Stimulated activated effector memory CD8-positive, alpha-beta T cell treated with anti-CD3 and anti-CD28 coated beads, Interleukin-12 subunit alpha, Interleukin-12 subunit beta, amount 100 ng/mL, for 72 hours (primary cell): ENCODE measurements around the gene CAP2.

Experiments used
- ATAC-seq: fragments of 150-1000 bp; cut with Tn5 transposase; 2 replicates; pipeline ENCODE4 v1.10.0; 2021
- DNase-seq, 2 donors: peaks; one replicate each; pipeline ENCODE4 v3.0.0; 2021 to 2022; ENCODE audit warnings: low spot score in 2 of 2
- H3K27ac Mint-ChIP-seq: one replicate; pipeline ENCODE4 v1.8.0; 2022; ENCODE audit warnings: mild to moderate bottlenecking, mixed read lengths
- H3K36me3 Mint-ChIP-seq: one replicate; pipeline ENCODE4 v1.8.0; 2022; ENCODE audit warnings: mild to moderate bottlenecking, mixed read lengths
- H3K4me1 Mint-ChIP-seq: one replicate; pipeline ENCODE4 v1.8.0; 2022; ENCODE audit warnings: mixed read lengths
- H3K4me3 Mint-ChIP-seq: one replicate; pipeline ENCODE4 v1.8.0; 2022; ENCODE audit warnings: mild to moderate bottlenecking, mixed read lengths
- H3K9me3 Mint-ChIP-seq: one replicate; pipeline ENCODE4 v1.8.0; 2022; ENCODE audit warnings: mixed read lengths

CAP2 gene

DNA sequence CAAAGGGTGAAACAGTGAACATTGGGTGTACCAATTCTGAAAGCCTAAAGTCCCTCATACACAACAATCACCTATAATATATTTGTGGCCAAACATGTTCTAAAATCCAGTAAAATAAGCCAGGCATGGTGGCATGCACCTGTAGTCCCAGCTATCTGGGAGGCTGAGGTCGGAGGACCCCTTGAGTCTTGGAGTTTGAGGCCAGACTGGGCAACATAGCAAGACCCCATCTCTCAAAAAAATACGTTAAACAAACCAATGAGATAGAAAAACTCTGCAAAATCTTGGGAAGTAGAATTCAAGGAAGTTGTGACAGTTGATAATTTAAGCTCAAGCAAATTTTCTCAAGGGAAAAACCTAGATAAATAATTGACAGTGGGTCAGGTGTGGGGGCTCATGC, 92.6 kb downstream of the CAP2 start:
- Mint-ChIP-seq H3K4me1 (no peaks in the 10 kb centered on the region), H3K4me3 (no peak overlapping the region), H3K36me3 (no peaks in the 10 kb centered on the region)

DNA sequence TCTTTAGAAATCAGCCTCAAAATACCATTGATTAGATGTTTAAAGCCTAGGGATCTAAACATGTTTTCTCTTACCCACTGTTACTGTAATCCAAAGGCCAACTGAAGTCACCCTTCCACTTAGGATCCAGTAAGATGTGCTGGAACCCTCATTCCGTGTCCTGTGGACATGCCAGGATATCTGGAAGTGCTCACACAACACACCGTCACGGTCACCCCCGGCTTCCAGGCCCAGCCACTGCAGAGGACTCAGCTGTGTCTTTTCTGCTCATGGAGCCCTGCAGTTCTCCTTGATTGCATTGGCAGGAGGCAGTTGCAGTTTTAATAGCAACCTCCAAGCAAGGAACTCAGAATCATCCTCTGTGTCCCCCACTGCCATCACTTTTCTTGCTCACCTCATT, 93.3 kb downstream of the CAP2 start:
- H3K27ac Mint-ChIP-seq, result no peak overlapping the region
- DNase-seq, result no peak
- no peak for ATAC-seq
- no peaks in the 10 kb centered on the region for H3K4me1 Mint-ChIP-seq
- H3K36me3 Mint-ChIP-seq, result no peaks in the 10 kb centered on the region
- no peak overlapping the region for H3K4me3 Mint-ChIP-seq
- H3K9me3 Mint-ChIP-seq, result no peaks in the 10 kb centered on the region

More for the DNA sequence above, 92.6 kb downstream of the CAP2 start:
- ATAC-seq, result no peak
- Mint-ChIP-seq H3K9me3 (no peaks in the 10 kb centered on the region), H3K27ac (no peak overlapping the region)
- DNase-seq, result no peak

DNA sequence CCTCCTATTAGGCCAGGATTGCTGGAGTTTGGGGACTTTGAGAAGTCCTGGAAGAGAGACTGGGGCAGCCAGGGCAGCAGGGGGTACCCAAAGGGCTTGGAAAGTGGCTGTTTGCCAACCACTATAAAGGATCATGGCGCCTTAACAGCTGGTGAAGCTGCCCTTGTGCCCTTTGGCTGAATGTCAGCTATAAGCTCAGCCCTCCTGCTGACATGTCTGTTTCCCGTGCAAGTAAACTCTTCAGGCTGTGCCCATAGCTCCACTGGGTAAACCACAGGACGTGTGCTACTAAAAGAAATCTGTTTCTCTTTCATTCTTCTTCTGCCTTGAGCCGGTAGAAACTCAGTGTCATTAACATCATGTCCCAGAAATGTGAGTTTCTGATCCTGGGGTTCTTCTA, 97.3 kb downstream of the CAP2 start:
- ATAC-seq (no peak), DNase-seq (no peak)
- H3K4me1 Mint-ChIP-seq, result no peaks in the 10 kb centered on the region
- no peaks in the 10 kb centered on the region for H3K36me3 Mint-ChIP-seq
- H3K4me3 Mint-ChIP-seq, result no peak overlapping the region
- H3K27ac Mint-ChIP-seq, result no peak overlapping the region
- H3K9me3 Mint-ChIP-seq, result no peaks in the 10 kb centered on the region

DNA sequence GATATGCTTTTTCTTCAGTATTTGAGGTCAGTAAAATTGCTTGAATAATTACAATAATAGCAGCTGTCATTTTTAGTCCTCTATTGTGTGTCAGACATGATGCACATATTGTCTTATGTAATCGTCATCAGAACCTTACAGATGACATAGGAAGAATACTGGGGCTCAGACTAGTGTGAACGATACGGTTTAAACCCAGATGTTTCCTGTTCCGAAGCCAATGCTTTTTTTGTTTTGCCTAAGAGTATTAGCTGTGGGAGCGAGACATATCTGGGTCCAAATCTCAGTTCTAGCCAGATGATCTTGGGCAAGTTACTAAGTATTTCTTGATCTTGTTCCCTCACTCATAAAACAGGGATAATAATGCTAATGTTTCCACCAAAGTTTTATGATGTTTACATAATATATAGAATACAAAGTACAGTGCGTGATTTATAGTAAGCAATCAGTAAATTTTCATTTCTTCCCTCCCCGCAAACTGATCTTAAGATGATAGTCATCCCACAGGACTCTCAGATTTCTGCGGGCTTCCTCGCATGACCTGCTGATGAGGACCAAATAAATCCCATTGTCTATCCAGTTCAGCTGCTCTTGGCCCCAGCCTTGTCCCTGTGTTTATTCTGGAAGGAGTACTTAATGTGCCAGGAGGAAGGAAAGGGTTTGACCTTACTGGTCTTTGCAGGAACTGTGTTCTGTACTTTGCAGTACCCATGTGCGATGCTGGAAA, 98.2 kb downstream of the CAP2 start:
- no peaks in the 10 kb centered on the region for H3K4me1 Mint-ChIP-seq
- H3K27ac Mint-ChIP-seq, result no peak overlapping the region
- ATAC-seq (no peak), DNase-seq (no peak)
- no peaks in the 10 kb centered on the region for H3K9me3 Mint-ChIP-seq
- no peaks in the 10 kb centered on the region for H3K36me3 Mint-ChIP-seq
- H3K4me3 Mint-ChIP-seq, result no peak overlapping the region

- no peak overlapping the region for H3K27ac Mint-ChIP-seq
- ATAC-seq (no peak), DNase-seq (no peak)
- H3K9me3 Mint-ChIP-seq, result no peaks in the 10 kb centered on the region
- no peaks in the 10 kb centered on the region for H3K36me3 Mint-ChIP-seq
- H3K4me3 Mint-ChIP-seq, result no peak overlapping the region
- H3K4me1 Mint-ChIP-seq, result no peaks in the 10 kb centered on the region
Measured at GRCh38 chr6:17492350-17492749, 99.0 kb downstream of the CAP2 start.

DNA sequence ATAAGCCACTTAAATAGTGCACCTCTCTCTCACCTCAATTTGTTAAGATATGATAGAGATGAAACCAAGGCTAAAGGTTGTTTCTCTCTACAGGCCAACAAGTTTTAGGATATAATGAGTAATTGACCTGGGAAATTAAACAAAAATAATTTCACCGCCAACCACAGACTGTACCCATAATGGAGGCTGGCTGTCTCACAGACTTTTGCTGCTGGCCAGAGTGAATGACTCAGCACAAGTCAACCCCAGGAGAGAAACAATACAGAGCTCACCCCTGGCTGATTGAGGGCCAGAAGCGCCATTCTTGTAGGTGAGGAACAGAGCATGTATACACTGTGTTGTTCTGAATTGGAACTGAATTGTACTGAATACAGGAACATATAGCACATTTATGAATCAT, 99.9 kb downstream of the CAP2 start:
- peak; percentile 24 for ATAC-seq
- no peak for DNase-seq

GRCh38 chr6:17494177-17494576, 100.8 kb downstream of the CAP2 start:
- no peaks in the 10 kb centered on the region for H3K9me3 Mint-ChIP-seq
- no peaks in the 10 kb centered on the region for H3K4me1 Mint-ChIP-seq

More for the DNA sequence above, 99.9 kb downstream of the CAP2 start:
- Mint-ChIP-seq H3K9me3 (no peaks in the 10 kb centered on the region), H3K36me3 (no peaks in the 10 kb centered on the region), H3K4me1 (no peaks in the 10 kb centered on the region), H3K4me3 (no peak overlapping the region), H3K27ac (no peak overlapping the region)

DNA sequence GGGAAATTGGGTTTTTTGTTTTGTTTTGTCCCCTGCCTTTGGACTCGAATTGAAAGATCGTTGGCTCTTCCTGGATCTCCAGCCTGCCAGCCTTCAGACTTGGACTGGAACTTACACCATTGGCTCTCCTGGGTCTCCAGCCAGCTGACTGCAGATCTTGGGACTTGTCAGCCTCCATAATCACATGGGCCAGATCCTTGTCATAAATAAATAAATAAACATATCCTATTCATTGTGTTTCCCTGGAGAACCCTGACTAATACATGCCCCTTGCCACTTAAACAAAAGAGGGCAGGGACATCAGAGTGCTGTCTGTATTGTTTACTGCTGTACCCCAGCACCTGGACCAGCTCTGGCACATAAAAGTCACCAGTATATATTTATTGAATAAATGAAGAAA, 101.5 kb downstream of the CAP2 start:
- H3K36me3 Mint-ChIP-seq, result no peaks in the 10 kb centered on the region
- DNase-seq (no peak), ATAC-seq (no peak)
- no peaks in the 10 kb centered on the region for H3K4me1 Mint-ChIP-seq
- H3K27ac Mint-ChIP-seq, result no peak overlapping the region
- H3K9me3 Mint-ChIP-seq, result no peaks in the 10 kb centered on the region
- H3K4me3 Mint-ChIP-seq, result no peak overlapping the region

More at GRCh38 chr6:17494177-17494576, 100.8 kb downstream of the CAP2 start:
- ATAC-seq, result no peak
- Mint-ChIP-seq H3K27ac (no peak overlapping the region), H3K36me3 (no peaks in the 10 kb centered on the region), H3K4me3 (no peak overlapping the region)
- DNase-seq, result no peak

GRCh38 chr6:17497535-17498095, 104.2 kb downstream of the CAP2 start:
- ATAC-seq, result no peak
- no peak overlapping the region for H3K4me3 Mint-ChIP-seq
- DNase-seq, result no peak

GRCh38 chr6:17501442-17501841, 108.0 kb downstream of the CAP2 start:
- no peaks in the 10 kb centered on the region for H3K36me3 Mint-ChIP-seq
- no peaks in the 10 kb centered on the region for H3K4me1 Mint-ChIP-seq
- H3K27ac Mint-ChIP-seq, result no peak overlapping the region
- H3K9me3 Mint-ChIP-seq, result no peaks in the 10 kb centered on the region
- H3K4me3 Mint-ChIP-seq, result no peak overlapping the region
- ATAC-seq (no peak), DNase-seq (no peak)

More at GRCh38 chr6:17497535-17498095, 104.2 kb downstream of the CAP2 start:
- no peaks in the 10 kb centered on the region for H3K36me3 Mint-ChIP-seq
- H3K27ac Mint-ChIP-seq, result no peak overlapping the region
- H3K4me1 Mint-ChIP-seq, result no peaks in the 10 kb centered on the region
- no peaks in the 10 kb centered on the region for H3K9me3 Mint-ChIP-seq

- Mint-ChIP-seq H3K27ac (no peak overlapping the region), H3K4me1 (no peaks in the 10 kb centered on the region), H3K9me3 (no peaks in the 10 kb centered on the region), H3K36me3 (no peaks in the 10 kb centered on the region), H3K4me3 (no peak overlapping the region)
- ATAC-seq, result no peak
- DNase-seq, result no peak
Measured at GRCh38 chr6:17501982-17502704, 108.7 kb downstream of the CAP2 start.

GRCh38 chr6:17503051-17503450, 109.7 kb downstream of the CAP2 start:
- ATAC-seq (no peak), DNase-seq (no peak)
- no peaks in the 10 kb centered on the region for H3K4me1 Mint-ChIP-seq
- H3K27ac Mint-ChIP-seq, result no peak overlapping the region
- no peaks in the 10 kb centered on the region for H3K36me3 Mint-ChIP-seq
- no peak overlapping the region for H3K4me3 Mint-ChIP-seq
- no peaks in the 10 kb centered on the region for H3K9me3 Mint-ChIP-seq

- no peak overlapping the region for H3K27ac Mint-ChIP-seq
- DNase-seq (no peak), ATAC-seq (no peak)
- H3K4me3 Mint-ChIP-seq, result no peak overlapping the region
- no peaks in the 10 kb centered on the region for H3K9me3 Mint-ChIP-seq
- H3K36me3 Mint-ChIP-seq, result no peaks in the 10 kb centered on the region
- no peaks in the 10 kb centered on the region for H3K4me1 Mint-ChIP-seq
Measured at GRCh38 chr6:17504005-17504404, 110.6 kb downstream of the CAP2 start.

GRCh38 chr6:17505062-17505476, 111.7 kb downstream of the CAP2 start:
- Mint-ChIP-seq H3K36me3 (no peaks in the 10 kb centered on the region), H3K9me3 (no peaks in the 10 kb centered on the region), H3K27ac (no peak overlapping the region), H3K4me1 (no peaks in the 10 kb centered on the region), H3K4me3 (no peak overlapping the region)
- DNase-seq, result no peak
- ATAC-seq, result no peak

GRCh38 chr6:17505767-17506280, 112.4 kb downstream of the CAP2 start:
- H3K4me3 Mint-ChIP-seq, result no peak overlapping the region
- no peak overlapping the region for H3K27ac Mint-ChIP-seq
- H3K4me1 Mint-ChIP-seq, result no peaks in the 10 kb centered on the region
- no peaks in the 10 kb centered on the region for H3K9me3 Mint-ChIP-seq
- no peak for DNase-seq
- H3K36me3 Mint-ChIP-seq, result no peaks in the 10 kb centered on the region
- ATAC-seq, result no peak

DNA sequence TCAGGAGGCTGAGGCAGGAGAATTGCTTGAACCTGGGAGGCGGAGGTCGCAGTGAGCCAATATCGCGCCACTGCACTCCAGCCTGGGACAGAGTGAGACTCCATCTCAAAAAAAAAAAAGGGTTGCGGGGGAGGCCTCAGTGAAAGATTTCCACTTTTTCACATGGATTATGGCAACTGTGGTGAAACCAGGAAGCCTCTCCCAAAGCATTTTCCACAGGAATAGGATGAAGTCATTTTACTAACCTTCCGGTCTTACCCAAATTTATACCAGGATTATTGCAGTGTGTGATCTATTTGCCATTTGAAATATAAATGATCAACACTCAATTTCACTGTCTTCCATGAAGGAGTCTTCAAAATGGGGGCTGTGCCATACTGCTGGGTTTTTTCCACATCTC, 113.1 kb downstream of the CAP2 start:
- no peak overlapping the region for H3K4me3 Mint-ChIP-seq
- no peak for DNase-seq
- no peaks in the 10 kb centered on the region for H3K4me1 Mint-ChIP-seq
- no peak overlapping the region for H3K27ac Mint-ChIP-seq
- no peaks in the 10 kb centered on the region for H3K36me3 Mint-ChIP-seq
- no peak for ATAC-seq
- H3K9me3 Mint-ChIP-seq, result no peaks in the 10 kb centered on the region
